ENCODE measurements around the gene PALD1.

PALD1 gene

GRCh38 chr10:70462349-70462984, 16.1 kb upstream of the PALD1 start:
- H3K4me3 ChIP-seq (ENCODE audit: control insufficient read depth, low read depth, low read length), result no peak overlapping the region
- no peak for DNase-seq (ENCODE audit: low read depth)
- no peak for TF ChIP-seq CTCF (IDR thresholded peaks at IDR 0.05; ENCODE audit: control insufficient read depth, insufficient read depth, low read depth, low read length, missing control alignments)

GRCh38 chr10:70465278-70465677, 13.3 kb upstream of the PALD1 start:
- no peak for TF ChIP-seq CTCF (IDR thresholded peaks at IDR 0.05; ENCODE audit: control insufficient read depth, insufficient read depth, low read depth, low read length, missing control alignments)
- no peak for DNase-seq (ENCODE audit: low read depth)

GRCh38 chr10:70465832-70466231, 12.7 kb upstream of the PALD1 start:
- no peak for DNase-seq (ENCODE audit: low read depth)
- no peak for TF ChIP-seq CTCF (IDR thresholded peaks at IDR 0.05; ENCODE audit: control insufficient read depth, insufficient read depth, low read depth, low read length, missing control alignments)
- no peak overlapping the region for H3K4me3 ChIP-seq (ENCODE audit: control insufficient read depth, low read depth, low read length)

More at GRCh38 chr10:70465278-70465677, 13.3 kb upstream of the PALD1 start:
- no peak overlapping the region for H3K4me3 ChIP-seq (ENCODE audit: control insufficient read depth, low read depth, low read length)

GRCh38 chr10:70466951-70467350, 11.6 kb upstream of the PALD1 start:
- no peak overlapping the region for H3K4me3 ChIP-seq (ENCODE audit: control insufficient read depth, low read depth, low read length)
- TF ChIP-seq CTCF (IDR thresholded peaks at IDR 0.05; ENCODE audit: control insufficient read depth, insufficient read depth, low read depth, low read length, missing control alignments), result no peak
- DNase-seq (ENCODE audit: low read depth), result no peak

- no peak for DNase-seq (ENCODE audit: low read depth)
- no peak overlapping the region for H3K4me3 ChIP-seq (ENCODE audit: control insufficient read depth, low read depth, low read length)
- no peak for TF ChIP-seq CTCF (IDR thresholded peaks at IDR 0.05; ENCODE audit: control insufficient read depth, insufficient read depth, low read depth, low read length, missing control alignments)
Measured at GRCh38 chr10:70472799-70473454, 5.6 kb upstream of the PALD1 start.

- no peak for TF ChIP-seq CTCF (IDR thresholded peaks at IDR 0.05; ENCODE audit: control insufficient read depth, insufficient read depth, low read depth, low read length, missing control alignments)
- no peak for DNase-seq (ENCODE audit: low read depth)
- H3K4me3 ChIP-seq (ENCODE audit: control insufficient read depth, low read depth, low read length), result no peak overlapping the region
Measured at GRCh38 chr10:70474780-70475179, 3.8 kb upstream of the PALD1 start.

Measured in AG09309 (cell line).